DOHH2 (cell line): Measurements from ENCODE around the gene KRTAP10-5.

Source experiments
- H3F3A ChIP-seq: fragments of 200-600 bp; sonication (generic), shearing (Covaris generic); 2 replicates; pipeline ENCODE4 v1.6.0; 2016; ENCODE audit warnings: antibody characterized with exemption, mild to moderate bottlenecking; ENCODE audit not compliant: control insufficient read depth, insufficient read depth
- H3K27ac ChIP-seq: fragments of 200-600 bp; sonication (generic); 2 replicates; pipeline ENCODE4 v1.5.1; 2014; ENCODE audit warnings: low read depth, mild to moderate bottlenecking, low read length, moderate library complexity
- H3K27me3 ChIP-seq: fragments of 200-600 bp; sonication (generic); 2 replicates; pipeline ENCODE4 v1.6.1; 2014; ENCODE audit warnings: mild to moderate bottlenecking, low read length, mixed read lengths; ENCODE audit not compliant: control insufficient read depth
- H3K36me3 ChIP-seq: fragments of 200-600 bp; sonication (generic); 2 replicates; pipeline ENCODE4 v1.6.1; 2014; ENCODE audit warnings: mild to moderate bottlenecking, low read length, moderate library complexity, mixed read lengths; ENCODE audit not compliant: control insufficient read depth
- H3K4me1 ChIP-seq: fragments of 200-600 bp; sonication (generic); 2 replicates; pipeline ENCODE4 v1.6.1; 2014; ENCODE audit warnings: mild to moderate bottlenecking, low read length, mixed read lengths; ENCODE audit not compliant: control insufficient read depth
- H3K4me2 ChIP-seq: fragments of 200-600 bp; sonication (generic); 2 replicates; pipeline ENCODE4 v1.6.0; 2014; ENCODE audit warnings: mild to moderate bottlenecking, low read length, moderate library complexity
- H3K4me3 ChIP-seq: fragments of 200-600 bp; sonication (generic); 2 replicates; pipeline ENCODE4 v1.5.1; 2014; ENCODE audit warnings: mild to moderate bottlenecking, low read length, mixed read lengths
- H3K79me2 ChIP-seq: fragments of 200-600 bp; sonication (generic); 2 replicates; pipeline ENCODE4 v1.6.1; 2014; ENCODE audit warnings: mild to moderate bottlenecking, low read length, mixed read lengths; ENCODE audit not compliant: control insufficient read depth
- H3K9me2 ChIP-seq: fragments of 200-600 bp; sonication (generic); replicated peaks from 2 replicates; pipeline ENCODE4 v1.6.1; 2014; ENCODE audit warnings: mild to moderate bottlenecking, low read length, mixed read lengths; ENCODE audit not compliant: control insufficient read depth
- H3K9me3 ChIP-seq: fragments of 200-600 bp; sonication (generic); 2 replicates; pipeline ENCODE4 v1.6.1; 2014; ENCODE audit warnings: antibody characterized with exemption, low read length, mixed read lengths; ENCODE audit not compliant: control insufficient read depth, insufficient read depth
- H4K20me1 ChIP-seq: fragments of 200-600 bp; sonication (generic); 2 replicates; pipeline ENCODE4 v1.6.0; 2014; ENCODE audit warnings: low read depth, mild to moderate bottlenecking, antibody characterized with exemption, low read length, moderate library complexity; ENCODE audit not compliant: control insufficient read depth, insufficient read depth
- CTCF ChIP-seq: fragments of 200-600 bp; sonication (generic); IDR thresholded peaks from one replicate; pipeline ENCODE4 v1.5.1; 2014; ENCODE audit warnings: antibody characterized with exemption, mild to moderate bottlenecking, low read depth, low read length; ENCODE audit not compliant: poor library complexity, severe bottlenecking
- EZH2phosphoT487 ChIP-seq: fragments of 200-600 bp; sonication (generic); IDR thresholded peaks from 2 replicates; pipeline ENCODE4 v1.6.1; 2017; ENCODE audit warnings: borderline replicate concordance, mild to moderate bottlenecking, antibody characterized with exemption, low read length, moderate library complexity, mixed read lengths

KRTAP10-5 gene

GRCh38 chr21:44589586-44590305 lies 9.3 kb upstream of the KRTAP10-5 start:
- H3K4me1 ChIP-seq: no peaks in the 10 kb centered on the region
- TF ChIP-seq CTCF (no peak), EZH2phosphoT487 (no peak)
- no peaks in the 10 kb centered on the region for H3F3A ChIP-seq
- no peak overlapping the region for H3K4me2 ChIP-seq
- H3K9me3 ChIP-seq: no peaks in the 10 kb centered on the region
- no peaks in the 10 kb centered on the region for H4K20me1 ChIP-seq
- H3K36me3 ChIP-seq: no peaks in the 10 kb centered on the region
- H3K9me2 ChIP-seq: no peaks in the 10 kb centered on the region
- H3K27me3 ChIP-seq: no peaks in the 10 kb centered on the region
- no peak overlapping the region for H3K27ac ChIP-seq
- no peaks in the 10 kb centered on the region for H3K79me2 ChIP-seq
- no peak overlapping the region for H3K4me3 ChIP-seq

DNA sequence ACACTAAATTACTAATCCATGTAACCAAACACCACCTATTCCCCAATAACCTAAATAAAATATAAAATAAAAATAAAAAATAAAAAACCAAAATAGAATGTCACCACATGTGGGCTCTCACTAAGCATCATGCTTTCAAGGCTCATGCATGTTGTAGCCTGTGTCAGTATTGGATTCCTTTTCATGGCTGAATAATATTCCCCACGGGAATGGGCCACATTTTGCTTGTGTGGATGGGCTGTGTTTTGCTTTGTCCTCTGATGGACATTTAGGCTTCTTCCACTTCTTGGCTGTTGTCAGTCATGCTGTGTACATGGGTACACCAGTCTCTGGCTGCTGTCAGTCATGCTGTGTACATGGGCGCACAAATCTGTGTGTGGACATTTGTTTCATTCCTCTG lies 8.7 kb upstream of the KRTAP10-5 start:
- no peaks in the 10 kb centered on the region for H3K4me1 ChIP-seq
- no peaks in the 10 kb centered on the region for H3K79me2 ChIP-seq
- no peak overlapping the region for H3K4me2 ChIP-seq
- H3K27ac ChIP-seq: no peak overlapping the region
- no peaks in the 10 kb centered on the region for H3K9me2 ChIP-seq
- no peaks in the 10 kb centered on the region for H3K27me3 ChIP-seq
- no peaks in the 10 kb centered on the region for H3K9me3 ChIP-seq
- H4K20me1 ChIP-seq: no peaks in the 10 kb centered on the region
- no peak overlapping the region for H3K4me3 ChIP-seq
- TF ChIP-seq CTCF: no peak
- no peak for TF ChIP-seq EZH2phosphoT487
- H3F3A ChIP-seq: no peaks in the 10 kb centered on the region
- H3K36me3 ChIP-seq: no peaks in the 10 kb centered on the region

- H3K36me3 ChIP-seq: no peaks in the 10 kb centered on the region
- TF ChIP-seq CTCF (no peak), EZH2phosphoT487 (no peak)
Measured at GRCh38 chr21:44585892-44586291, 5.5 kb upstream of the KRTAP10-5 start.

More at GRCh38 chr21:44585892-44586291, 5.5 kb upstream of the KRTAP10-5 start:
- no peaks in the 10 kb centered on the region for H3K9me2 ChIP-seq
- no peaks in the 10 kb centered on the region for H3K4me1 ChIP-seq
- H3K4me3 ChIP-seq: no peak overlapping the region
- no peak overlapping the region for H3K27ac ChIP-seq
- H3K27me3 ChIP-seq: no peaks in the 10 kb centered on the region
- no peak overlapping the region for H3K4me2 ChIP-seq
- no peaks in the 10 kb centered on the region for H3F3A ChIP-seq
- H3K9me3 ChIP-seq: peaks cover 10% of the 10 kb centered on the region; the same call in 1 of the 2 replicates
- no peaks in the 10 kb centered on the region for H3K79me2 ChIP-seq
- H4K20me1 ChIP-seq: no peaks in the 10 kb centered on the region
